K562 (cell line): ENCODE results near the gene ZBTB14. TPM values are rescaled to one million over a fixed set of nuclear protein-coding genes. Genes with fewer than 3 reads are reported as not detected.

ENCODE experiments used
- CREM ChIP-seq: IDR thresholded peaks from 2 replicates; pipeline ENCODE4 v1.6.1; 2014; ENCODE audit warnings: antibody characterized with exemption, low read depth
- DIDO1 ChIP-seq: fragments of 450-650 bp; IDR thresholded peaks from 2 replicates; pipeline ENCODE4 v1.6.1; 2016; ENCODE audit warnings: low read depth, missing biosample characterization, missing genetic modification characterization
- ELK3 ChIP-seq: fragments of 450-650 bp; formaldehyde crosslinking; IDR thresholded peaks from 2 replicates; pipeline ENCODE4 v1.4.0; 2020; ENCODE audit warnings: mild to moderate bottlenecking
- FOXA3 ChIP-seq, 2 experiments: fragments of 450-650 bp in 1 of 2; sonication (generic) in 1 of 2; formaldehyde crosslinking; IDR thresholded peaks in 1 of 2; conservative IDR thresholded peaks in 1 of 2; 2 replicates each; pipeline versions ENCODE4 v1.4.0 to v1.8.0; 2020 to 2022; ENCODE audit warnings: mild to moderate bottlenecking in 2 of 2, missing genetic modification reagents in 1 of 2
- FOXJ2 ChIP-seq: fragments of 200-800 bp; sonication (Bioruptor generic); IDR thresholded peaks from 2 replicates; pipeline ENCODE4 v1.6.1; 2016; ENCODE audit warnings: missing genetic modification characterization, missing compliant biosample characterization
- HMBOX1 ChIP-seq: sonication (generic); IDR thresholded peaks from 2 replicates; pipeline ENCODE4 v1.6.1; 2016
- HNRNPL ChIP-seq: fragments of 200-400 bp; formaldehyde crosslinking; IDR thresholded peaks from 2 replicates; pipeline ENCODE4 v1.6.1; 2017; ENCODE audit warnings: low read depth, mild to moderate bottlenecking, low read length
- MAZ ChIP-seq, 2 experiments: fragments of 450-650 bp in 1 of 2; sonication (generic) in 1 of 2; formaldehyde crosslinking; IDR thresholded peaks in 1 of 2; conservative IDR thresholded peaks in 1 of 2; 2 replicates each; pipeline versions ENCODE4 v1.4.0 to v1.5.0; 2020; ENCODE audit warnings: mild to moderate bottlenecking in 1 of 2, missing genetic modification reagents in 1 of 2
- MYBL2 ChIP-seq, 2 experiments: fragments of 450-650 bp in 1 of 2; sonication (generic) in 1 of 2; formaldehyde crosslinking in 1 of 2; IDR thresholded peaks; 2 replicates each; pipeline versions ENCODE4 v1.6.1 to v1.8.1; 2017 to 2022; ENCODE audit warnings: borderline replicate concordance in 1 of 2, inconsistent platforms in 1 of 2, low read depth in 1 of 2, mild to moderate bottlenecking in 1 of 2, missing genetic modification reagents in 1 of 2, moderate library complexity in 1 of 2
- NFIC ChIP-seq: fragments of 450-650 bp; IDR thresholded peaks from 2 replicates; pipeline ENCODE4 v1.6.1; 2017; ENCODE audit warnings: mild to moderate bottlenecking, inconsistent platforms
- NR2C2 ChIP-seq, 2 experiments: fragments of 200-800 bp in 1 of 2; sonication (Bioruptor generic) in 1 of 2; sonication (generic) in 1 of 2; formaldehyde crosslinking in 1 of 2; IDR thresholded peaks; 2 replicates each; pipeline versions ENCODE4 v1.6.1 to v1.8.0; 2016 to 2022; ENCODE audit warnings: mild to moderate bottlenecking in 1 of 2, missing compliant biosample characterization in 1 of 2, missing genetic modification characterization in 1 of 2, missing genetic modification reagents in 1 of 2
- RBM17 ChIP-seq: fragments of 200-400 bp; formaldehyde crosslinking; IDR thresholded peaks from 2 replicates; pipeline ENCODE4 v1.6.1; 2017; ENCODE audit warnings: low read depth, mild to moderate bottlenecking, low read length, borderline replicate concordance
- SMARCC2 ChIP-seq: fragments of 450-650 bp; IDR thresholded peaks from 2 replicates; pipeline ENCODE4 v1.6.1; 2017; ENCODE audit warnings: antibody characterized with exemption, moderate library complexity, mild to moderate bottlenecking, low read depth
- STAG1 ChIP-seq: sonication (generic); formaldehyde crosslinking; IDR thresholded peaks from 2 replicates; pipeline ENCODE4 v1.5.0; 2020; ENCODE audit warnings: missing genetic modification reagents, borderline replicate concordance
- TSHZ1 ChIP-seq: fragments of 250-450 bp; sonication (Bioruptor Pico); IDR thresholded peaks from 2 replicates; pipeline ENCODE4 v1.4.0; 2020; ENCODE audit warnings: mild to moderate bottlenecking, moderate library complexity
- ZNF140 ChIP-seq: fragments of 250-450 bp; sonication (Bioruptor Pico); IDR thresholded peaks from 2 replicates; pipeline ENCODE4 v1.8.0; 2021; ENCODE audit warnings: moderate library complexity, mild to moderate bottlenecking, inconsistent platforms
- ZNF699 ChIP-seq: fragments of 250-450 bp; sonication (Bioruptor Pico); IDR thresholded peaks from 2 replicates; pipeline ENCODE4 v1.8.0; 2021; ENCODE audit warnings: mild to moderate bottlenecking, moderate library complexity; ENCODE audit not compliant: insufficient replicate concordance
- ZNF79 ChIP-seq: fragments of 250-450 bp; sonication (Bioruptor Pico); IDR thresholded peaks from 2 replicates; pipeline ENCODE4 v1.4.0; 2020; ENCODE audit warnings: low read depth, mild to moderate bottlenecking, moderate library complexity
- polyA plus RNA-seq, 8 experiments: library from polyadenylated mRNA; depleted of rRNA in 4 of 8; stranded (reverse) in 5 of 8; unstranded in 3 of 8; fragments of >200 nt; fragmentation: Nextera tagmentation in 2 of 8; fragmentation: Illumina TruSeq in 1 of 8; extraction: Ambion mirVana in 2 of 8; extraction: Trizol in 1 of 8; gene quantifications; 2 replicates each; pipeline versions ENCODE4 v1.2.1 to v1.2.3, GENCODE V29; 2011 to 2014; ENCODE audit warnings: inconsistent platforms in 1 of 8, missing spikeins in 1 of 8
- total RNA-seq, 7 experiments: library from RNA; depleted of rRNA in 6 of 7; stranded (reverse); fragments of >200 nt in 6 of 7; fragmentation: Illumina TruSeq in 2 of 7; extraction: Trizol in 2 of 7; gene quantifications; 2 replicates each; pipeline versions ENCODE4 v1.2.1 to v1.2.3, GENCODE V29; 2011 to 2021; ENCODE audit warnings: low replicate concordance in 1 of 7
- TF ChIP-seq, protein P1 (sequence below): fragments of 450-650 bp; IDR thresholded peaks from 2 replicates; pipeline ENCODE4 v1.6.1; 2018; ENCODE audit warnings: mild to moderate bottlenecking, low read depth; ENCODE audit not compliant: partially characterized antibody

ZBTB14 gene
- total and polyA plus RNA-seq, 9 of the 15 experiments (the other 6 are each of a cell fraction or from before 2014, with no cell fraction given): 2.8 to 12.6 (median 9.0) TPM

DNA sequence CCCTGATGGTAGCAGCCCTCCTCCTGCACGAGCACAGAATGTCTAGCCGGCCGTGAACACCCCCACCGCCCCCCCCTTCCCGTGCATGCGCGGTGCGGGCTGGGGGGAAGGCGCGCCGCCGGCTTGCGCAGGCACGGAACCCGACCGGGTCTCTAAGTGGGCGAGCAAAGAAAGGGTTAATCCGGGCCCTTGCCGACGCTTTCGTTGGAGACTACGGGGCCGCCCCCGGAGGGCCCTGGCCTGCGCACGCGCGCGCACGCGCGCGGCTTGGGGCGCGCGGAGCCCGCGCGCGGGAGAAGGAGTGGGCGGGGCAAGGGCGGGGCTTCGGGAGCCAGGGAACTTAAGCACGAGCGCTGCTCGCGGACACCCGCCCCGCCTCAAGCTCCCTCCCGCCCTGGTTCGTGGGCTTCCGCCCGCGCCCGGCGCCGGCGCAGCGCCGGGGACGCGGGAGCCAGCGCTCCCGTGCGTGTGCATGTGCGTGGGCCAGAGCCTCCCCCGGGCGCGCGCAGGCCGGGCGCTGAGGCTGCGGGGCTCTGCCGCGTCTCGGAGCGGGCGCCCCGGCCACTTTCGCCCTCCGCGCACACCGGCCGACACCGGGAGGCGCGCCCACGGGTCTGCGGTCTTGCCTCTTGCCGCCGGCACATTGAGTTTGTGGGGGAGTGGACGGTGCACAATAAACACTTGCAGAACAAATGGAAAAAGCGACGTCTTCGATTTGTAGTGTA lies 617 bp upstream of the ZBTB14 start (continued):
- TF ChIP-seq MAZ (CRISPR knock-in tag; conservative IDR thresholded peaks at IDR 0.05 in 1 of 2, IDR thresholded peaks at IDR 0.05 in 1 of 2): peak; percentile 54 to 92
- TF ChIP-seq ZNF79 (CRISPR knock-in tag): no peak
- no peak for TF ChIP-seq ZNF140 (CRISPR knock-in tag)
- TF ChIP-seq NR2C2 (CRISPR knock-in tag; IDR thresholded peaks at IDR 0.05): no peak
- peak; percentile 67; the same call in 1 of the 2 replicates for TF ChIP-seq NR2C2 (tag; IDR thresholded peaks at IDR 0.05)
- no peak for TF ChIP-seq DIDO1 (tag)
- TF ChIP-seq HNRNPL: no peak
- TF ChIP-seq ZNF699 (CRISPR knock-in tag): no peak
- TF ChIP-seq HMBOX1: no peak
- TF ChIP-seq NFIC: peak; percentile 39
- 0 out of 4 replicates have a peak, but pooled peaks of 1 of the 2 experiments have one; percentile 7 for TF ChIP-seq FOXA3 (CRISPR knock-in tag; conservative IDR thresholded peaks at IDR 0.05 in 1 of 2, IDR thresholded peaks at IDR 0.05 in 1 of 2)
- no peak for TF ChIP-seq STAG1
- TF ChIP-seq CREM: peak; percentile 40; the same call in 1 of the 2 replicates
- no peak for TF ChIP-seq SMARCC2
- no peak for TF ChIP-seq TSHZ1 (CRISPR knock-in tag)
- TF ChIP-seq MYBL2 (IDR thresholded peaks at IDR 0.05; ENCODE audit: low read depth): no peak
- no peak for TF ChIP-seq MYBL2 (CRISPR knock-in tag; IDR thresholded peaks at IDR 0.05; ENCODE audit: borderline replicate concordance)
- TF ChIP-seq RBM17: no peak
- TF ChIP-seq FOXJ2 (tag): peak; percentile 98
- TF ChIP-seq, protein P1, sequence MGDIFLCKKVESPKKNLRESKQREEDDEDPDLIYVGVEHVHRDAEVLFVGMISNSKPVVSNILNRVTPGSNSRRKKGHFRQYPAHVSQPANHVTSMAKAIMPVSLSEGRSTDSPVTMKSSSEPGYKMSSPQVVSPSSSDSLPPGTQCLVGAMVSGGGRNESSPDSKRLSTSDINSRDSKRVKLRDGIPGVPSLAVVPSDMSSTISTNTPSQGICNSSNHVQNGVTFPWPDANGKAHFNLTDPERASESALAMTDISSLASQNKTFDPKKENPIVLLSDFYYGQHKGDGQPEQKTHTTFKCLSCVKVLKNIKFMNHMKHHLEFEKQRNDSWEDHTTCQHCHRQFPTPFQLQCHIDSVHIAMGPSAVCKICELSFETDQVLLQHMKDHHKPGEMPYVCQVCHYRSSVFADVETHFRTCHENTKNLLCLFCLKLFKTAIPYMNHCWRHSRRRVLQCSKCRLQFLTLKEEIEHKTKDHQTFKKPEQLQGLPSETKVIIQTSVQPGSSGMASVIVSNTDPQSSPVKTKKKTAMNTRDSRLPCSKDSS: no peak
- no peak; the same call in 1 of the 2 replicates for TF ChIP-seq ELK3 (CRISPR knock-in tag)
